IMR-90 (cell line): Measurements from ENCODE around the gene BAD.

Experiments
- BHLHE40 ChIP-seq: fragments of 150-350 bp; IDR thresholded peaks from 2 replicates; pipeline ENCODE4 v1.6.1; 2016; ENCODE audit warnings: mild to moderate bottlenecking, low read depth, low read length
- CHD1 ChIP-seq: IDR thresholded peaks from 2 replicates; pipeline ENCODE4 v1.6.1; 2012; ENCODE audit warnings: low read depth, low read length, improper control_type of control experiment
- FOS ChIP-seq: fragments of 150-350 bp; IDR thresholded peaks from 2 replicates; pipeline ENCODE4 v1.6.1; 2016; ENCODE audit warnings: low read depth, low read length
- MAFK ChIP-seq: IDR thresholded peaks from 2 replicates; pipeline ENCODE4 v1.6.1; 2012; ENCODE audit warnings: low read depth, low read length, improper control_type of control experiment
- POLR2A ChIP-seq: IDR thresholded peaks from 2 replicates; pipeline ENCODE4 v1.6.1; 2012; ENCODE audit warnings: mild to moderate bottlenecking, low read depth, low read length
- RAD21 ChIP-seq: IDR thresholded peaks from 2 replicates; pipeline ENCODE4 v1.6.1; 2012; ENCODE audit warnings: low read length, improper control_type of control experiment
- SMC3 ChIP-seq: fragments of 150-350 bp; IDR thresholded peaks from 2 replicates; pipeline ENCODE4 v1.6.1; 2016; ENCODE audit warnings: low read depth, mild to moderate bottlenecking, antibody characterized with exemption, low read length, moderate library complexity
- TF ChIP-seq, protein P1 (sequence below): conservative IDR thresholded peaks from 2 replicates; pipeline ENCODE4 v1.5.1; 2012; ENCODE audit warnings: mild to moderate bottlenecking, low read depth, low read length, improper control_type of control experiment
- TF ChIP-seq, protein P2 (sequence below): fragments of 150-350 bp; IDR thresholded peaks from 2 replicates; pipeline ENCODE4 v1.6.1; 2017; ENCODE audit warnings: mild to moderate bottlenecking, antibody characterized with exemption, low read length, low read depth
- TF ChIP-seq, protein P3 (sequence below): fragments of 150-350 bp; IDR thresholded peaks from 2 replicates; pipeline ENCODE4 v1.6.1; 2016; ENCODE audit warnings: low read depth, mild to moderate bottlenecking, low read length, moderate library complexity, borderline replicate concordance

DNA sequence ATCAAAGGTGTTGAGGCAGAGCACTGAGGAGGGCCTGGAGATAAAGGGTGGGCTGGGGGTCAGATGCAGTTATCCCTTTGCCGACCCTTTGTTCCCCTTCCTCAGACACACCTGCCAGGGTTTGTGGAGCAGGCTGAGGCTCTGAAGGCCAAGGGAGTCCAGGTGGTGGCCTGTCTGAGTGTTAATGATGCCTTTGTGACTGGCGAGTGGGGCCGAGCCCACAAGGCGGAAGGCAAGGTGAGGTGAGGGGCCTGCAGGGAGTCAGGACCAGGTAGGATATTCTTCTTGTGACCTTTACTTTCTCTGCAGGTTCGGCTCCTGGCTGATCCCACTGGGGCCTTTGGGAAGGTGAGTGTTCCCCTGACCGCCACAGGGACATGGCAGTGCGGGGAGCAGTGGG, 36.1 kb upstream of the BAD start:
- TF ChIP-seq, protein P1, sequence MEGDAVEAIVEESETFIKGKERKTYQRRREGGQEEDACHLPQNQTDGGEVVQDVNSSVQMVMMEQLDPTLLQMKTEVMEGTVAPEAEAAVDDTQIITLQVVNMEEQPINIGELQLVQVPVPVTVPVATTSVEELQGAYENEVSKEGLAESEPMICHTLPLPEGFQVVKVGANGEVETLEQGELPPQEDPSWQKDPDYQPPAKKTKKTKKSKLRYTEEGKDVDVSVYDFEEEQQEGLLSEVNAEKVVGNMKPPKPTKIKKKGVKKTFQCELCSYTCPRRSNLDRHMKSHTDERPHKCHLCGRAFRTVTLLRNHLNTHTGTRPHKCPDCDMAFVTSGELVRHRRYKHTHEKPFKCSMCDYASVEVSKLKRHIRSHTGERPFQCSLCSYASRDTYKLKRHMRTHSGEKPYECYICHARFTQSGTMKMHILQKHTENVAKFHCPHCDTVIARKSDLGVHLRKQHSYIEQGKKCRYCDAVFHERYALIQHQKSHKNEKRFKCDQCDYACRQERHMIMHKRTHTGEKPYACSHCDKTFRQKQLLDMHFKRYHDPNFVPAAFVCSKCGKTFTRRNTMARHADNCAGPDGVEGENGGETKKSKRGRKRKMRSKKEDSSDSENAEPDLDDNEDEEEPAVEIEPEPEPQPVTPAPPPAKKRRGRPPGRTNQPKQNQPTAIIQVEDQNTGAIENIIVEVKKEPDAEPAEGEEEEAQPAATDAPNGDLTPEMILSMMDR = no peak
- TF ChIP-seq POLR2A (no peak), SMC3 (no peak), MAFK (no peak), RAD21 (no peak), BHLHE40 (no peak), CHD1 (no peak), FOS (no peak)
- TF ChIP-seq, protein P2, sequence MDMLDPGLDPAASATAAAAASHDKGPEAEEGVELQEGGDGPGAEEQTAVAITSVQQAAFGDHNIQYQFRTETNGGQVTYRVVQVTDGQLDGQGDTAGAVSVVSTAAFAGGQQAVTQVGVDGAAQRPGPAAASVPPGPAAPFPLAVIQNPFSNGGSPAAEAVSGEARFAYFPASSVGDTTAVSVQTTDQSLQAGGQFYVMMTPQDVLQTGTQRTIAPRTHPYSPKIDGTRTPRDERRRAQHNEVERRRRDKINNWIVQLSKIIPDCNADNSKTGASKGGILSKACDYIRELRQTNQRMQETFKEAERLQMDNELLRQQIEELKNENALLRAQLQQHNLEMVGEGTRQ = no peak
- TF ChIP-seq, protein P3, sequence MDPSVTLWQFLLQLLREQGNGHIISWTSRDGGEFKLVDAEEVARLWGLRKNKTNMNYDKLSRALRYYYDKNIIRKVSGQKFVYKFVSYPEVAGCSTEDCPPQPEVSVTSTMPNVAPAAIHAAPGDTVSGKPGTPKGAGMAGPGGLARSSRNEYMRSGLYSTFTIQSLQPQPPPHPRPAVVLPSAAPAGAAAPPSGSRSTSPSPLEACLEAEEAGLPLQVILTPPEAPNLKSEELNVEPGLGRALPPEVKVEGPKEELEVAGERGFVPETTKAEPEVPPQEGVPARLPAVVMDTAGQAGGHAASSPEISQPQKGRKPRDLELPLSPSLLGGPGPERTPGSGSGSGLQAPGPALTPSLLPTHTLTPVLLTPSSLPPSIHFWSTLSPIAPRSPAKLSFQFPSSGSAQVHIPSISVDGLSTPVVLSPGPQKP = no peak
